Hepatocyte (in vitro differentiated cells): ENCODE results near the gene UCK2. TPM values are rescaled to one million over a fixed set of nuclear protein-coding genes. Genes with fewer than 3 reads are reported as not detected.
"Not testable (repeated sequence)": the region's sequence is repeated elsewhere in the genome, so short reads cannot be mapped to it uniquely, and the experiment has no call there.

ENCODE experiments used
- DNase-seq: peaks from one replicate; pipeline ENCODE4 v3.0.0-alpha.2; 2016; ENCODE audit warnings: low spot score
- H2AFZ ChIP-seq: fragments of 200-600 bp; sonication (generic); 2 replicates; pipeline ENCODE4 v1.6.0; 2016; ENCODE audit warnings: antibody characterized with exemption, mild to moderate bottlenecking
- H3K27ac ChIP-seq: fragments of 200-600 bp; sonication (generic); 2 replicates; pipeline ENCODE4 v1.5.1; 2016; ENCODE audit warnings: mild to moderate bottlenecking
- H3K27me3 ChIP-seq: fragments of 200-600 bp; sonication (generic); 2 replicates; pipeline ENCODE4 v1.6.1; 2016
- H3K36me3 ChIP-seq: fragments of 200-600 bp; sonication (generic); replicated peaks from 2 replicates; pipeline ENCODE4 v1.5.1; 2016; ENCODE audit warnings: low read depth; ENCODE audit not compliant: insufficient read depth
- H3K4me1 ChIP-seq: fragments of 200-600 bp; sonication (generic); 2 replicates; pipeline ENCODE4 v1.5.1; 2016; ENCODE audit warnings: mild to moderate bottlenecking, moderate library complexity; ENCODE audit not compliant: insufficient read depth
- H3K4me2 ChIP-seq: fragments of 200-600 bp; sonication (generic); 2 replicates; pipeline ENCODE4 v1.6.0; 2016
- H3K4me3 ChIP-seq: fragments of 200-600 bp; sonication (generic); 2 replicates; pipeline ENCODE4 v1.5.1; 2016; ENCODE audit warnings: mild to moderate bottlenecking
- H3K79me2 ChIP-seq: fragments of 200-600 bp; sonication (generic); 2 replicates; pipeline ENCODE4 v1.6.0; 2017; ENCODE audit warnings: mild to moderate bottlenecking
- H3K9me2 ChIP-seq: fragments of 200-600 bp; sonication (generic); replicated peaks from 2 replicates; pipeline ENCODE4 v1.6.0; 2017; ENCODE audit warnings: mild to moderate bottlenecking; ENCODE audit not compliant: insufficient read depth
- H3K9me3 ChIP-seq: fragments of 200-600 bp; sonication (generic); 2 replicates; pipeline ENCODE4 v1.5.1; 2016; ENCODE audit warnings: low read depth, mild to moderate bottlenecking
- H4K20me1 ChIP-seq: fragments of 200-600 bp; sonication (generic); 2 replicates; pipeline ENCODE4 v1.6.0; 2016; ENCODE audit warnings: mild to moderate bottlenecking; ENCODE audit not compliant: insufficient read depth, poor library complexity, severe bottlenecking
- EZH2 ChIP-seq: fragments of 200-600 bp; sonication (generic); IDR thresholded peaks from 2 replicates; pipeline ENCODE4 v1.6.1; 2016; ENCODE audit warnings: antibody characterized with exemption, mild to moderate bottlenecking, borderline replicate concordance
- EZH2phosphoT487 ChIP-seq: fragments of 200-600 bp; sonication (generic); IDR thresholded peaks from one replicate; pipeline ENCODE4 v1.6.1; 2018; ENCODE audit warnings: antibody characterized with exemption, mild to moderate bottlenecking, low read depth, moderate library complexity; ENCODE audit not compliant: unreplicated experiment, severe bottlenecking
- WGBS: methylation state at CpG from one replicate; pipeline ENCODE4 v1.1.6; 2016; ENCODE audit warnings: low lambda C conversion rate; ENCODE audit errors: missing lambda C conversion rate; 5-methylcytosine and 5-hydroxymethylcytosine counted together
- polyA plus RNA-seq: library from polyadenylated mRNA; unstranded; fragments of >200 nt; fragmentation: Nextera tagmentation; extraction: Ambion mirVana; gene quantifications from 2 replicates; pipeline ENCODE4 v1.2.1, GENCODE V29; 2016
- total RNA-seq: library from RNA; depleted of rRNA; stranded (reverse); fragments of >200 nt; gene quantifications from 2 replicates; pipeline ENCODE4 v1.2.3, GENCODE V29; 2014
- TF ChIP-seq, protein P1 (sequence below): fragments of 200-600 bp; sonication (generic); IDR thresholded peaks from 2 replicates; pipeline ENCODE4 v1.5.1; 2016; ENCODE audit warnings: antibody characterized with exemption, mild to moderate bottlenecking; ENCODE audit not compliant: poor library complexity

UCK2 gene
- total RNA-seq (15.7 and 20.9 TPM in 2 replicates), polyA plus RNA-seq (22.2 and 27.9 TPM in 2 replicates)

- Histone ChIP-seq H3K27ac (peak within 1 kb of the TSS; percentile 89), H3K4me2 (peak within 1 kb of the TSS; percentile 85), H3K4me3 (peak within 1 kb of the TSS; percentile 95), H4K20me1 (no peaks in the 10 kb centered on the region), H3K27me3 (no peaks in the 10 kb centered on the region), H2AFZ (peak within 1 kb of the TSS; percentile 92), H3K4me1 (no peaks in the 10 kb centered on the region), H3K36me3 (no peaks in the 10 kb centered on the region), H3K9me3 (no peaks in the 10 kb centered on the region), H3K79me2 (peaks cover 35% of the 10 kb centered on the region), H3K9me2 (no peaks in the 10 kb centered on the region)
- peak; percentile 85 for DNase-seq
- WGBS, result under 1% methylated on average over 60 of the region's 94 CpGs
- TF ChIP-seq EZH2 (no peak), EZH2phosphoT487 (no peak)
- TF ChIP-seq, protein P1, sequence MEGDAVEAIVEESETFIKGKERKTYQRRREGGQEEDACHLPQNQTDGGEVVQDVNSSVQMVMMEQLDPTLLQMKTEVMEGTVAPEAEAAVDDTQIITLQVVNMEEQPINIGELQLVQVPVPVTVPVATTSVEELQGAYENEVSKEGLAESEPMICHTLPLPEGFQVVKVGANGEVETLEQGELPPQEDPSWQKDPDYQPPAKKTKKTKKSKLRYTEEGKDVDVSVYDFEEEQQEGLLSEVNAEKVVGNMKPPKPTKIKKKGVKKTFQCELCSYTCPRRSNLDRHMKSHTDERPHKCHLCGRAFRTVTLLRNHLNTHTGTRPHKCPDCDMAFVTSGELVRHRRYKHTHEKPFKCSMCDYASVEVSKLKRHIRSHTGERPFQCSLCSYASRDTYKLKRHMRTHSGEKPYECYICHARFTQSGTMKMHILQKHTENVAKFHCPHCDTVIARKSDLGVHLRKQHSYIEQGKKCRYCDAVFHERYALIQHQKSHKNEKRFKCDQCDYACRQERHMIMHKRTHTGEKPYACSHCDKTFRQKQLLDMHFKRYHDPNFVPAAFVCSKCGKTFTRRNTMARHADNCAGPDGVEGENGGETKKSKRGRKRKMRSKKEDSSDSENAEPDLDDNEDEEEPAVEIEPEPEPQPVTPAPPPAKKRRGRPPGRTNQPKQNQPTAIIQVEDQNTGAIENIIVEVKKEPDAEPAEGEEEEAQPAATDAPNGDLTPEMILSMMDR, result peak; percentile 21
Observed at GRCh38 chr1:165827268-165828102, at the start of gene UCK2. Gene UCK2, plus strand, starts transcription at chr1:165827614. Its CDS starts 220 bp downstream, at chr1:165827834.

DNA sequence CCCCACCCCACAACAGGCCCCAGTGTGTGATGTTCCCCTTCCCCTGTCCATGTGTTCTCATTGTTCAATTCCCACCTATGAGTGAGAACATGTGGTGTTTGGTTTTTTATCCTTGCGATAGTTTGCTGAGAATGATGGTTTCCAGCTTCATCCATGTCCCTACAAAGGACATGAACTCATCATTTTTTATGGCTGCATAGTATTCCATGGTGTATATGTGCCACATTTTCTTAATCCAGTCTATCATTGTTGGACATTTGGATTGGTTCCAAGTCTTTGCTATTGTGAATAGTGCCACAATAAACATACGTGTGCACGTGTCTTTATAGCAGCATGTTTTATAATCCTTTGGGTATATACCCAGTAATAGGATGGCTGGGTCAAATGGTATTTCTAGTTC is 49.2 kb upstream of the UCK2 start:
- H3K4me1 ChIP-seq, H3K9me2 ChIP-seq: not testable (repeated sequence)
- 100% methylated on average over 2 of the region's 3 CpGs for WGBS

DNA sequence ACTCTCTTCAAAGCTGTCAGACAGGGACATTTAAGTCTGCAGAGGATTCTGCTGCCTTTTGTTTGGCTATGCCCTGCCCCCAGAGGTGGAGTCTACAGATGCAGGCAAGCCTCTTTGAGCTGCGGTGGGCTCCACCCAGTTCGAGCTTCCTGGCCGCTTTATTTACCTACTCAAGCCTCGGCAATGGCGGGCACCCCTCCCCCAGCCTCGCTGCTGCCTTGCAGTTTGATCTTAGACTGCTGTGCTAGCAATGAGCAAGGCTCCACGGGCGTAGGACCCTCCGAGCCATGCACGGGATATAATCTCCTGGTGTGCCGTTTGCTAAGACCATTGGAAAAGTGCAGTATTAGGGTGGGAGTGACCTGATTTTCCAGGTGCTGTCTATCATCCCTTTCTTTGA is 43.9 kb upstream of the UCK2 start:
- H3K27me3 ChIP-seq, H4K20me1 ChIP-seq, H3K4me1 ChIP-seq, H3K4me3 ChIP-seq, H2AFZ ChIP-seq, H3K27ac ChIP-seq, H3K4me2 ChIP-seq, H3K36me3 ChIP-seq, H3K9me3 ChIP-seq, H3K9me2 ChIP-seq, H3K79me2 ChIP-seq, DNase-seq: not testable (repeated sequence)
- WGBS, result 93% methylated on average over 11 of the region's 11 CpGs

More for the DNA sequence above, 49.2 kb upstream of the UCK2 start:
- H3K36me3 ChIP-seq, H2AFZ ChIP-seq, DNase-seq, H3K27ac ChIP-seq, H3K4me3 ChIP-seq, H3K79me2 ChIP-seq, H3K27me3 ChIP-seq, H3K4me2 ChIP-seq, H4K20me1 ChIP-seq, H3K9me3 ChIP-seq: not testable (repeated sequence)

DNA sequence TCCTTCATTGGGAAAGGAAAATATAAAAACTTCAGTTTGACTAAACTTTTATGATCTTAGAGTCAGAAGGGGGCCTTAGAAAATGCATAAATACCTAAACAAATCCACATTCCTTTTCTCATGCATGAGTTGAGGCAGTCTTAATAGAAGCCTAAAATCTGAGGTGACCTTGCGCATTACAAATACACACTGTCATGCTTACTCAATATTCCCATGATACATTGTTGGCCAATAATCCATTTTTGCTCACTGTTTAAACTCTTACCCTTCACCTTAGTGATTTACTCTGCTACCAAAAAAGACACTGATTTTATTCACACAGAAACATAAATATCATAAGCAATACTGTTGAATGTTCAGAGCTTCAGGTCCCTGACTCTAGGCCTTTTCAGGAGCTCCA is 39.7 kb upstream of the UCK2 start:
- no peaks in the 10 kb centered on the region for H3K36me3 ChIP-seq
- TF ChIP-seq EZH2, result no peak
- no peaks in the 10 kb centered on the region for H4K20me1 ChIP-seq
- H3K27ac ChIP-seq, result no peak overlapping the region
- DNase-seq, result no peak
- no peak overlapping the region for H2AFZ ChIP-seq
- no peaks in the 10 kb centered on the region for H3K9me2 ChIP-seq
- H3K27me3 ChIP-seq, result no peaks in the 10 kb centered on the region
- H3K9me3 ChIP-seq, result no peaks in the 10 kb centered on the region
- WGBS, result 97% methylated on average over 1 of the region's 1 CpG
- H3K79me2 ChIP-seq, result no peaks in the 10 kb centered on the region
- H3K4me3 ChIP-seq, result no peak overlapping the region
- no peaks in the 10 kb centered on the region for H3K4me1 ChIP-seq
- H3K4me2 ChIP-seq, result no peak overlapping the region

DNA sequence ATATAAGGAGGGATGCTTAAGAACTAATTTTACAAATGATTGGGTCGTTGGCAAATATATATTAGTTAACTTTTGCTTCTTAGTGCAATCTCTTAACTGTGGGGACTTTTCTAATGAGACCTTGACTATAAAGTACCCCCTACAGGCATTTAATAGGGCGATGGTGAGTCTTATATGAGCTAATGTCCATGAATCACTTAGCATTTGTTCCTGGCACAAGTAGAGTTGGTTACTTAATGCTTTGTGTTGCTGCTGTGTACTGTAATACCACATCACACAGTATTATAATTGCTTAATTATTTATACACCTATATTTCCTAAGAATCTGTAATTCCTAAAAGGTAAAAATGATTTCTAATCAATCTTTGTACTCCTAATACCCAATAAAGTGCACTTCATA is 33.5 kb upstream of the UCK2 start:
- no peak for TF ChIP-seq EZH2
- TF ChIP-seq EZH2phosphoT487, result no peak
- WGBS, result 77% methylated on average over 2 of the region's 2 CpGs
- no peak overlapping the region for H3K4me2 ChIP-seq

More for the DNA sequence above, 33.5 kb upstream of the UCK2 start:
- no peaks in the 10 kb centered on the region for H3K79me2 ChIP-seq
- H3K4me1 ChIP-seq, result no peaks in the 10 kb centered on the region
- no peak overlapping the region for H2AFZ ChIP-seq
- H3K9me2 ChIP-seq, result no peaks in the 10 kb centered on the region
- no peaks in the 10 kb centered on the region for H3K9me3 ChIP-seq
- no peaks in the 10 kb centered on the region for H3K36me3 ChIP-seq
- DNase-seq, result no peak
- no peak overlapping the region for H3K27ac ChIP-seq
- H4K20me1 ChIP-seq, result no peaks in the 10 kb centered on the region
- H3K4me3 ChIP-seq, result no peak overlapping the region
- H3K27me3 ChIP-seq, result no peaks in the 10 kb centered on the region
